Measurements from ENCODE around the gene CYP11A1.

Gene CYP11A1

DNA sequence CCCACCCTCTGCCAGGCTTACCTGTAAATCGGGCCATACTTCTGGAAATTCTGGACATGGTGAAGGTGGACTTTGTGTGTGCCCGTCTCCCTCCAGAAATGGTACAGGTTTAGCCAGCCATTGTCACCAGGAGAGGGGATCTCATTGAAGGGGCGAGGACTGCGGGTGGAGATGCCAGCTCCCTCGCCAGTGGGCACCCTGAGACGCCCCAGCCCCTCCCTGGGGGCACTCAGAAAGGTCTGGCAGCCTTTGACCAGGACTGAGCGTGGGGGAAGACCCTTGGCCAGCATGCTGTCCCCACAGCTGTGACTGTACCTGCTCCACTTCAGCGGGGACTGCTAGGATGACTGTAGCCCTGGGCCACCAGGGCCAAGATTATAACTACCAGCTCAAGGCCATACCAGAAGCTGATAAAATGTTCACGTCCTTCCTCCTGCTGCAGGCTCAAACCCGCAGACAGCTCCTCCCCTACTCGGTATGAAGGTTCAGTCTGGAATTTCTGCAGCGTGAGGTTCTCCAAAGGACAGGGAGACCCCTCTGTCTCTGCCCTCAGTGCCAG lies at the start of gene CYP11A1:
CYP11A1 (minus strand) TSS at position 351 of the 559 bp plus-strand sequence; CDS start at position 290, 61 bp downstream.
- H3K4me3 ChIP-seq (replicated peaks; ENCODE audit: low read depth, low read length) = no peak within 1 kb of the TSS
- DNase-seq (ENCODE audit: low read depth) = no peak
- TF ChIP-seq CTCF (IDR thresholded peaks at IDR 0.05; ENCODE audit: low read length, missing control alignments) = no peak

DNA sequence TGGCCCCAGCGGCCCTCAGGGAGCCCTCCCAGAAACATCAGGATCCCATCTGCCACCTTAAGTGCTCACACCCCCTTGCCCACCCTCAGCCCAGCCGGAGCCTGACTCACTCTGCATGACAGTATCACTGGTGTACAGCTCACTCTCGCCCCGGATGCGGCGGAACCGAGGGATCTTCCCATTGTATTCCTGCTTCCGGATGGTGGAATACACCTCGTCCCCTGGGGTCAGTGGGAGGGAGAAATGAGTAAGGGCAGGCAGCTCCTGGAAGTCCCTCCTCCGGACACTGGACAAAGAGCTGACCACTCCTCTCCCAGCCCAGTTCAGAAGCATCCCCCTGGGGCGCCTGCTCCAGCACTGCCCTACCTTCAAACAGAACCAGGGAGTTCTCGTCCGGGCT lies 49.8 kb upstream of the CYP11A1 start:
- DNase-seq (ENCODE audit: low read depth) = peak; percentile 61
- no peak overlapping the region for H3K4me3 ChIP-seq (replicated peaks; ENCODE audit: low read depth, low read length)
- TF ChIP-seq CTCF (IDR thresholded peaks at IDR 0.05; ENCODE audit: low read length, missing control alignments) = no peak

- no peak for DNase-seq (ENCODE audit: low read depth)
- TF ChIP-seq CTCF (IDR thresholded peaks at IDR 0.05; ENCODE audit: low read length, missing control alignments) = no peak
- no peak overlapping the region for H3K4me3 ChIP-seq (replicated peaks; ENCODE audit: low read depth, low read length)
Observed at GRCh38 chr15:74415966-74416916, 48.8 kb upstream of the CYP11A1 start.

- no peak overlapping the region for H3K4me3 ChIP-seq (replicated peaks; ENCODE audit: low read depth, low read length)
- DNase-seq (ENCODE audit: low read depth) = no peak
- no peak for TF ChIP-seq CTCF (IDR thresholded peaks at IDR 0.05; ENCODE audit: low read length, missing control alignments)
Observed at GRCh38 chr15:74414603-74415338, 47.3 kb upstream of the CYP11A1 start.

DNA sequence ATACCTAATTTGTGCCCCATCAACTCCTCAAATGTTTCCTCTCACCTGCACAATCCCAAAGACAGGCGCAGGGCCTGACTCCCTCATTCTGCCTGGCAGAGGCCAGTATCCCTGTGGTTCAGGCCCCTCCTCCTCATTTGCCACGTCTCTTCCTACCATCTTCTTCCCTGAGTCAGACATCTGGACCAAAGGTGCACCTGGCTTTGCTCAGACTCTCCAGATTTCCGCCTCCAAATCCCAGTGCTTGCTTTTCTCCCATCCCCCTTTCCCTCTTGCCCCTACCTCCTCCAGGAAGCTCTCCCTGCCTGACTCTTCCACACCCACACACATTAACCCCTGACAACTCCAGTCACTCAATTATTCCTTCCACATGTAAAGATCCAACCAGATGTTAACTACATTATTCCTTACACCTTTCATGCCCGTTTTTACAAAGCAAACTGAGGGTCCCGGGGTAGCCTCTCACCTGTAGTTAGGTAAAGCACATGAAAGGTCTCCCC lies 46.7 kb upstream of the CYP11A1 start:
- H3K4me3 ChIP-seq (replicated peaks; ENCODE audit: low read depth, low read length) = no peak overlapping the region
- no peak for TF ChIP-seq CTCF (IDR thresholded peaks at IDR 0.05; ENCODE audit: low read length, missing control alignments)
- DNase-seq (ENCODE audit: low read depth) = no peak

GRCh38 chr15:74413350-74414080 lies 46.1 kb upstream of the CYP11A1 start:
- no peak overlapping the region for H3K4me3 ChIP-seq (replicated peaks; ENCODE audit: low read depth, low read length)
- no peak for DNase-seq (ENCODE audit: low read depth)
- TF ChIP-seq CTCF (IDR thresholded peaks at IDR 0.05; ENCODE audit: low read length, missing control alignments) = no peak

Data from fibroblast of pulmonary artery (primary cell).